GM12878 (cell line): ENCODE results near the gene SEPSECS. TPM values are rescaled to one million over a fixed set of nuclear protein-coding genes. Genes with fewer than 3 reads are reported as not detected.

Experiments used
- ATAC-seq: fragments of 200-7000 bp; cut with Tn5 transposase; 3 replicates; pipeline ENCODE4 v1.9.1; 2020; ENCODE audit warnings: mild to moderate bottlenecking, moderate library complexity
- BruUV-seq: library from RNA; stranded (reverse); fragments of 400-500 nt; replicated peaks from 2 replicates; lab custom pipeline; 2021; lab: Mats Ljungman, UMichigan
- CTCF ChIA-PET: fragments of 300-600 bp; sonication (Branson Sonifier 250); formaldehyde crosslinking; extraction: SDS; loops from one replicate; lab custom pipeline; 2021; ENCODE audit warnings: inconsistent platforms; lab: Yijun Ruan, JAX
- POLR2A ChIA-PET: fragments of 350-600 bp; formaldehyde crosslinking; extraction: SDS; loops from one replicate; lab custom pipeline; 2021; ENCODE audit warnings: inconsistent platforms; lab: Charles Lee
- RAD21 ChIA-PET: fragments of 300-600 bp; sonication (Branson Sonifier 250); formaldehyde crosslinking; loops from one replicate; lab custom pipeline; 2023; ENCODE audit warnings: antibody characterized with exemption; ENCODE audit not compliant: unreplicated experiment; lab: Charles Lee
- SMC1A ChIA-PET: fragments of 300-600 bp; sonication (Branson Sonifier 250); formaldehyde crosslinking; loops from one replicate; lab custom pipeline; 2023; ENCODE audit not compliant: unreplicated experiment, uncharacterized antibody; lab: Charles Lee
- DNase-seq: peaks from one replicate; pipeline ENCODE4 v3.0.0-alpha.2; 2011; ENCODE audit warnings: low read depth, low spot score
- FAIRE-seq: peaks from 3 replicates; lab custom pipeline; 2011; peaks lifted over from hg19 to GRCh38; lab: Jason Lieb, UNC
- H2AFZ ChIP-seq: 2 replicates; pipeline ENCODE4 v1.6.0; 2011; ENCODE audit warnings: low read depth, low read length, control low read depth; ENCODE audit not compliant: control insufficient read depth
- H3K27ac ChIP-seq: 2 replicates; pipeline ENCODE4 v1.5.1; 2011; ENCODE audit warnings: control low read depth; ENCODE audit not compliant: control insufficient read depth, insufficient read depth
- H3K27me3 ChIP-seq, 2 experiments: replicated peaks in 1 of 2; 2 replicates each; pipeline versions ENCODE4 v1.6.0 to v1.6.1; 2011; ENCODE audit warnings: low read length in 1 of 2; ENCODE audit not compliant: control insufficient read depth in 2 of 2, insufficient read depth in 2 of 2
- H3K36me3 ChIP-seq, 2 experiments: 2 replicates each; pipeline ENCODE4 v1.5.1; 2011; ENCODE audit warnings: low read length in 1 of 2; ENCODE audit not compliant: control insufficient read depth in 2 of 2, insufficient read depth in 2 of 2
- H3K4me1 ChIP-seq: 2 replicates; pipeline ENCODE4 v1.6.1; 2011; ENCODE audit warnings: mild to moderate bottlenecking, low read length, moderate library complexity, mixed read lengths; ENCODE audit not compliant: control insufficient read depth, insufficient read depth
- H3K4me2 ChIP-seq: 2 replicates; pipeline ENCODE4 v1.6.0; 2011; ENCODE audit warnings: control low read depth; ENCODE audit not compliant: control insufficient read depth, insufficient read depth
- H3K4me3 ChIP-seq: fragments of 200-600 bp; sonication (generic); 2 replicates; pipeline ENCODE4 v1.5.1; 2016
- H3K79me2 ChIP-seq: 2 replicates; pipeline ENCODE4 v1.6.0; 2011; ENCODE audit warnings: low read length; ENCODE audit not compliant: control insufficient read depth, insufficient read depth
- H3K9ac ChIP-seq: 2 replicates; pipeline ENCODE4 v1.8.0; 2011; ENCODE audit warnings: low read length, control low read depth, mixed read lengths; ENCODE audit not compliant: control insufficient read depth, insufficient read depth
- H3K9me3 ChIP-seq: replicated peaks from 3 replicates; pipeline ENCODE4 v1.5.1; 2011; ENCODE audit warnings: mild to moderate bottlenecking, low read length; ENCODE audit not compliant: control insufficient read depth, insufficient read depth
- H4K20me1 ChIP-seq: 2 replicates; pipeline ENCODE4 v1.6.0; 2011; ENCODE audit not compliant: control insufficient read depth, insufficient read depth
- MLLT1 ChIP-seq: fragments of 450-650 bp; IDR thresholded peaks from 2 replicates; pipeline ENCODE4 v1.6.1; 2016; ENCODE audit warnings: mild to moderate bottlenecking
- MXI1 ChIP-seq: fragments of 150-350 bp; IDR thresholded peaks from 2 replicates; pipeline ENCODE4 v1.6.1; 2011; ENCODE audit warnings: low read depth, mild to moderate bottlenecking, inconsistent platforms, low read length, improper control_type of control experiment
- ZBTB4 ChIP-seq: fragments of 450-650 bp; formaldehyde crosslinking; IDR thresholded peaks from 2 replicates; pipeline ENCODE4 v1.4.0; 2022; ENCODE audit warnings: mild to moderate bottlenecking, moderate library complexity
- WGBS: methylation state at CpG from one replicate; pipeline ENCODE4 v1.1.6; 2016; ENCODE audit warnings: low lambda C conversion rate; ENCODE audit not compliant: insufficient replicate concordance, insufficient coverage; ENCODE audit errors: missing lambda C conversion rate; 5-methylcytosine and 5-hydroxymethylcytosine counted together
- in situ Hi-C: fragments of 300-500 bp; cut with MboI; formaldehyde crosslinking; loops from 9 replicates; pipeline ENCODE4 v1.14.3; 2018; ENCODE audit warnings: mixed read lengths
- intact Hi-C: fragments of 100-400 bp; cut with micrococcal nuclease; formaldehyde crosslinking; loops from one replicate; pipeline ENCODE4 v1.14.2; 2022; ENCODE audit not compliant: unreplicated experiment
- polyA plus RNA-seq, 11 experiments: library from polyadenylated mRNA; depleted of rRNA in 4 of 11; unstranded in 6 of 11; stranded (reverse) in 5 of 11; fragments of >200 nt; fragmentation: Nextera tagmentation in 4 of 11; fragmentation: Illumina TruSeq in 1 of 11; extraction: Ambion mirVana in 4 of 11; extraction: Trizol in 1 of 11; gene quantifications; 1 replicate in 1 of 11; 2 replicates in 10 of 11; pipeline versions ENCODE4 v1.2.1 to v1.2.3, GENCODE V29; 2011 to 2016; ENCODE audit warnings: inconsistent platforms in 2 of 11, missing spikeins in 2 of 11, low read depth in 1 of 11
- total RNA-seq, 4 experiments: library from RNA; depleted of rRNA in 3 of 4; stranded (reverse); fragments of >200 nt in 3 of 4; fragmentation: Illumina TruSeq in 1 of 4; extraction: Trizol in 1 of 4; gene quantifications; 2 replicates each; pipeline versions ENCODE4 v1.2.1 to v1.2.3, GENCODE V29; 2013 to 2021
- TF ChIP-seq, protein P1 (sequence below): fragments of 450-650 bp; formaldehyde crosslinking; IDR thresholded peaks from 2 replicates; pipeline ENCODE4 v1.4.0; 2020; ENCODE audit warnings: mild to moderate bottlenecking, moderate library complexity

SEPSECS gene
- total and polyA plus RNA-seq, 10 of the 15 experiments (the other 5 are each of a cell fraction or from before 2014, with no cell fraction given) = 2.8 to 15.8 (median 7.2) TPM

GRCh38 chr4:25172961-25173915 is 13.0 kb upstream of the SEPSECS start (continued):
- TF ChIP-seq, protein P1, sequence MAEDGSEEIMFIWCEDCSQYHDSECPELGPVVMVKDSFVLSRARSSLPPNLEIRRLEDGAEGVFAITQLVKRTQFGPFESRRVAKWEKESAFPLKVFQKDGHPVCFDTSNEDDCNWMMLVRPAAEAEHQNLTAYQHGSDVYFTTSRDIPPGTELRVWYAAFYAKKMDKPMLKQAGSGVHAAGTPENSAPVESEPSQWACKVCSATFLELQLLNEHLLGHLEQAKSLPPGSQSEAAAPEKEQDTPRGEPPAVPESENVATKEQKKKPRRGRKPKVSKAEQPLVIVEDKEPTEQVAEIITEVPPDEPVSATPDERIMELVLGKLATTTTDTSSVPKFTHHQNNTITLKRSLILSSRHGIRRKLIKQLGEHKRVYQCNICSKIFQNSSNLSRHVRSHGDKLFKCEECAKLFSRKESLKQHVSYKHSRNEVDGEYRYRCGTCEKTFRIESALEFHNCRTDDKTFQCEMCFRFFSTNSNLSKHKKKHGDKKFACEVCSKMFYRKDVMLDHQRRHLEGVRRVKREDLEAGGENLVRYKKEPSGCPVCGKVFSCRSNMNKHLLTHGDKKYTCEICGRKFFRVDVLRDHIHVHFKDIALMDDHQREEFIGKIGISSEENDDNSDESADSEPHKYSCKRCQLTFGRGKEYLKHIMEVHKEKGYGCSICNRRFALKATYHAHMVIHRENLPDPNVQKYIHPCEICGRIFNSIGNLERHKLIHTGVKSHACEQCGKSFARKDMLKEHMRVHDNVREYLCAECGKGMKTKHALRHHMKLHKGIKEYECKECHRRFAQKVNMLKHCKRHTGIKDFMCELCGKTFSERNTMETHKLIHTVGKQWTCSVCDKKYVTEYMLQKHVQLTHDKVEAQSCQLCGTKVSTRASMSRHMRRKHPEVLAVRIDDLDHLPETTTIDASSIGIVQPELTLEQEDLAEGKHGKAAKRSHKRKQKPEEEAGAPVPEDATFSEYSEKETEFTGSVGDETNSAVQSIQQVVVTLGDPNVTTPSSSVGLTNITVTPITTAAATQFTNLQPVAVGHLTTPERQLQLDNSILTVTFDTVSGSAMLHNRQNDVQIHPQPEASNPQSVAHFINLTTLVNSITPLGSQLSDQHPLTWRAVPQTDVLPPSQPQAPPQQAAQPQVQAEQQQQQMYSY (CRISPR knock-in tag) = no peak

DNA sequence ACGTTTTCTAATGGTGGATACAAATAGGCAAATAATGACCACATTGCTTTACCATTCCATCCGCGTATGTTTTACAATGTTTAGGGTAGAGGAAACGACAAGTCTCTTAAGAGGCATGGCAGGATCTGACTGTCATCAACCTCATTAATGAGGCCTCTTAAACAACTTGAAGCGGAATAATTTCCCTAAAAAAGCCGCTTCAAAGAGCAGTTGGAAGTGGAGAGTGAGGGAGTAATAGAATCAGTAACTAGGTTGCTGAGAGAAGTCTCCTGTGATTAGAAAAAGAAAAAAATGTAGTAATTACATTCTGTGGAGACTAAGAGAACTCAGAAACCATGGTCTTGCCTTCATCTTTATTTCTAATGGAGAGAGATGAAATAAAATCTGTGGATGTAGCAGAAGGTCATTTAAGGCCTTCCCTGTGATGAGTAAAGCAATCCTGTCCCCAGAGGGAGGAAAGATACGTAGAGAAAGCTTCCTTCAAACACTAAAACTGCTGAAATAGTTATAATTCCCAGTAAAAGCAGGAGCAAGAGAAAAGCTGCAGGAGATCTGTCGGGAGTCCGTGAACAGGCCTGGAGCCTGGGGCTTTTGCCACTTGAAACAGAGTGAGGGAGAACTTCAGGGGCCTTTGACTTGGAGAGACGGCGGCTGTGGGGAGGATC is 11.1 kb upstream of the SEPSECS start:
- H3K27ac ChIP-seq = no peak overlapping the region
- H4K20me1 ChIP-seq = no peaks in the 10 kb centered on the region
- SMC1A ChIA-PET = no interaction called here
- no peaks in the 10 kb centered on the region for H3K79me2 ChIP-seq
- H3K27me3 ChIP-seq = no peaks in the 10 kb centered on the region
- H3K4me1 ChIP-seq = peaks cover 8% of the 10 kb centered on the region; the same call in 1 of the 2 replicates
- in situ Hi-C loops (no loop called here), intact Hi-C loops (no loop called here)
- RAD21 ChIA-PET = no interaction called here
- H3K9ac ChIP-seq = no peak overlapping the region
- H3K4me2 ChIP-seq = no peak overlapping the region
- POLR2A ChIA-PET = no interaction called here
- no TSS peak for BruUV-seq
- DNase-seq (no peak), FAIRE-seq (no peak), ATAC-seq (no peak)
- 96% methylated on average over 11 of the region's 11 CpGs for WGBS
- H2AFZ ChIP-seq = no peak overlapping the region
- H3K4me3 ChIP-seq = no peak overlapping the region
- no peaks in the 10 kb centered on the region for H3K9me3 ChIP-seq
- CTCF ChIA-PET = interaction anchor here (0.6 kb wide), 1 partner anchor 10 kb away, joined by 4 read pairs; no protein-coding TSS in a partner anchor
- H3K36me3 ChIP-seq = no peaks in the 10 kb centered on the region
- TF ChIP-seq MXI1 = no peak
- TF ChIP-seq MLLT1 = no peak
- no peak for TF ChIP-seq ZBTB4 (CRISPR knock-in tag)
